ENCODE data around the gene BNIPL.

DNA sequence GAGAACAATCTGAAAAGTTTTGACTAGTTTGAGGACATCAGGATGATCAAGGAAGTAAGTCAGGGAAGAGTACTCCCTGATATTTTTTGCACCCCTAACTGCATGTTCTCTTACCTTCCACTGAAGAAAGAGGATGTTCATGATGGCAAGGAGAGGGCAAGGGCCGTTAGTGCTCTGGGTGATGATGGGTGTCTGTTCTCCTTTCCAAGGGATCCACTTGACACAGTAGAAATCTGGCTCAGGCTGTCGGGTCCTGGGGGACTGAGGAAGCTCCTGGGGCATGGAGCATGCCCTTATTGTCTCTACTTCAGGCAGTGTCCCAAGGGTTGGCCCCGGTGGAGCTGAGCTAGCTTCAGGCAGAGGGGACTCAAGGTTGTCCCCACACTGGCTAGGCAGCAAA is 34.3 kb upstream of the BNIPL start:
- TF ChIP-seq, protein P1, sequence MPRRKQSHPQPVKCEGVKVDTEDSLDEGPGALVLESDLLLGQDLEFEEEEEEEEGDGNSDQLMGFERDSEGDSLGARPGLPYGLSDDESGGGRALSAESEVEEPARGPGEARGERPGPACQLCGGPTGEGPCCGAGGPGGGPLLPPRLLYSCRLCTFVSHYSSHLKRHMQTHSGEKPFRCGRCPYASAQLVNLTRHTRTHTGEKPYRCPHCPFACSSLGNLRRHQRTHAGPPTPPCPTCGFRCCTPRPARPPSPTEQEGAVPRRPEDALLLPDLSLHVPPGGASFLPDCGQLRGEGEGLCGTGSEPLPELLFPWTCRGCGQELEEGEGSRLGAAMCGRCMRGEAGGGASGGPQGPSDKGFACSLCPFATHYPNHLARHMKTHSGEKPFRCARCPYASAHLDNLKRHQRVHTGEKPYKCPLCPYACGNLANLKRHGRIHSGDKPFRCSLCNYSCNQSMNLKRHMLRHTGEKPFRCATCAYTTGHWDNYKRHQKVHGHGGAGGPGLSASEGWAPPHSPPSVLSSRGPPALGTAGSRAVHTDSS (CRISPR knock-in tag; conservative IDR thresholded peaks at IDR 0.05) = no peak
- no peak for TF ChIP-seq EZH2 (conservative IDR thresholded peaks at IDR 0.05; ENCODE audit: low read depth, low read length)
